GM08714 (cell line): ENCODE results near the gene RASGRF2.
"Not testable (repeated sequence)": the region's sequence is repeated elsewhere in the genome, so short reads cannot be mapped to it uniquely, and the experiment has no call there.

ENCODE experiments used
- H3K4me3 ChIP-seq: fragments of 200-500 bp; sonication (Bioruptor generic); 2 replicates; pipeline ENCODE4 v1.5.1; 2014; ENCODE audit warnings: mild to moderate bottlenecking, low read length, inconsistent platforms
- ZNF274 ChIP-seq: IDR thresholded peaks from 2 replicates; pipeline ENCODE4 v1.6.1; 2012; ENCODE audit warnings: mild to moderate bottlenecking, low read depth, low read length

The RASGRF2 gene

DNA sequence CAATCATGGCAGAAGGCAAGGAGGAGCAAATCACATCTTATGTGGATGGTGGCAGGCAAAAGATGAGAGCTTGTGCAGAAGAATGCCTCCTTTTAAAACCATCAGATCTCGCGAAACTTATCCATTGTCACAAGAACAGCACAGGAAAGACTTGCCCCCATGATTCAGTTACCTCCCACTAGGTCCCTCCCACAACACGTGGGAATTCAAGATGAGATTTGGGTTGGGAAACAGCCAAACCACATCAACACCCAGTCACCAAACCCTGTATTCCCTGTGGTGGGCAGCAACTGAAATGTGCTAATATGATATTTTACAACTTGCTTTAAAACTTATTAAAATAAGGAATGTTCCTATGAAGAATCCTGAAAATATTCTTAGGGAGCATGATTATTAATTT is 54.2 kb downstream of the RASGRF2 start:
- TF ChIP-seq ZNF274 = no peak
- H3K4me3 ChIP-seq = no peak overlapping the region

DNA sequence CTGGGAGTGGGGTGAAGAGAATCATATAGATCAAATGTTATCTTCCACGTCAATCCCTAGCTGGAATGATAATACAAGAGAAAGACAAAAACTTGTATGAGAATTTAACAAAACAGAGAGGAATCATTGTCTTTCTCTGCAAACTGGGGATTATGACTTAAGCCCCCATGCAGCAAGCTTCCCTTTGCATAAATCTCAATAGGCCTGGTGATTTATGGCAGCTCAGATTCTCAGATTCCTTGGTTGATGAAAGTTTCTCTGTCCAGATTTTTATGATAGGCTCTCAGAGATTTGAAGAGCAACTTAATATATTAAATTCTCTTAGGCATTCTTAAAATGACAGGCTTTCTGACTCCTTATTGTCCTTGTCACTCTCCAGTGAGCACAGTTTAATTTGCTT is 56.0 kb downstream of the RASGRF2 start:
- no peak overlapping the region for H3K4me3 ChIP-seq
- no peak for TF ChIP-seq ZNF274

DNA sequence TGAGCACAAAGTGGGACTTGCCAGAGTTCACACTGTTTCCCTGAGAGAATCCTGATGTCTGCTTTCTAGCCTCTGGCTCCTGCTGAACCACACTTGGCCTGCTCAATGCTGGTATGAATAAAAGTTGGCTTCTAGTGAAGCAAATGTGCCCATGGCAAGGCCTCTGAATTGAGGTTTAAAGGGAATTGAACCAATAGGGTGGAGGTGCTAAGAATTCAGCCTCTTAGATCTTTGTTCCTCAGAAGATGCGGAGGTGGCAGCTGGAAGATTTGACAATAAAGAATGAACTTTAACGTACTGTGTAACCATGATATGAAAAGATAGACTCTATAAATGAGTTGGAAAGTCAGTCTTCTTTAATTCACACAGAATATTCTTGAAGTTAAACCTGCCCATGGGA is 57.2 kb downstream of the RASGRF2 start:
- no peak for TF ChIP-seq ZNF274
- no peak overlapping the region for H3K4me3 ChIP-seq

DNA sequence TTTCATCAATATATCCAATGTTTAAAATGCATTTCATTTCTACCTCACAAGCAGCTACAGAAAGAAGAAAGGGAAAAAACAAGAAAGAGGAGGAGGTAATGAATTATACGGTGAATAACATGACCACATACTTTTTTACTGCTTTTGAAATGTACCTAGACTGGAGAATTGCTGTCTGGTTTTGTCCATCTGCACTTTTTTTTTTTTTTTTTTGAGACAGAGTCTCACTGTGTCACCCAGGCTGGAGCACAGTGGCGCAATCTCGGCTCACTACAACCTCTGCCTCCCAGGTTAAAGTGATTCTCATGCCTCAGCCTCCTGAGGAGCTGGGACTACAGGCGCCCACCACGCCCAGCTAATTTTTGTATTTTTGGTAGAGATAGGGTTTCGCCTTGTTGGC is 58.4 kb downstream of the RASGRF2 start:
- not testable (repeated sequence) for H3K4me3 ChIP-seq

DNA sequence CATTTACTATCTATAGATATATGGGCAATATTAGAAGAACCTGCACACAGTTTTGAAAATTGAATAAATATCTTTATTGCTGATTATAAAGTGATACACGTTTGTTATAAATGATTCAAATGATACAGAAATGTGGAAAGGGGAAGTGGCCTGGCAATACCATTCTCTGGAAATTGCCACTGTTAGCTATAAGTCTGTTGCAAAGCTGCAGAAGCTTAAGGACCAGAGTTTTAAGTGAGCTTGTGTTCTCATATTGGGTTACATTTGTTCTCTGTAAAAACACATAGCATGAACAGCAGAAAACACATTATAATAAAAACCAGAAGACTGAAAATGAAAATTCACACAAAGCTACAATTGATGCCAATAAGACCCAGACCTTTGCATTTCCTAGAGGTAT is 59.6 kb downstream of the RASGRF2 start:
- TF ChIP-seq ZNF274 = no peak
- H3K4me3 ChIP-seq = no peak overlapping the region

DNA sequence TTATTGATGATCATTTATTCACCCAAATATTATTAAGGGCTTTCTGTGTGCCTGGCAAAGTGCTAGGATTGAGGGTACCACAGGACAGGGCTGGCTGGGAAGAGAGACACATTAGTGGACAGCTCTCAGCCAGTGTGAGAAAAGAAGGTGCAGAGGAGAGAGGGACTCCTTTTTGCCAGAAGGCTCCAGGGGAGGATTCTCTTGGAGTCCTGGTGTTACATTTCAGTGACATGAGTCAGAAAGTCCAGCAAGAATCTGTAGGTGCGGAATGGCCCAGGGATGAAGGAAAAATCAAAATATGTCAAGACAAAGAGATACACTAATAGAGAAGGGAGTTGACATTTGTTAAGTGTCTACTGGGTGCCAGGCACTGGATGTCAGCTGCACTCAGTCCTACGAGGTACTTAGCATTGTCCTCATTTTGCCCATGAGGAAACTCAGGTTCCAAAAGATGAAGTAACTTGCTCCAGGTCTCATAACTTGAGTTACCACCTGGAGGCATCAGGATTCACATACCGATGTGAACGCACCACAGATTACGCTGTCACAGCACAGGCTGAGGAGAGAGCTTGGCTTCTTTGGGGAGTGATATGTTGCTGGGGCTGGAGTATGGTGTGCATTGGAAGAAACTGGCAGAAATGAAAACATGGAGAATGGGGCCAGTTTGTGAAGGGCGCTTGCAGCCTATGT is 60.5 kb downstream of the RASGRF2 start:
- TF ChIP-seq ZNF274 = no peak
- H3K4me3 ChIP-seq = no peak overlapping the region

DNA sequence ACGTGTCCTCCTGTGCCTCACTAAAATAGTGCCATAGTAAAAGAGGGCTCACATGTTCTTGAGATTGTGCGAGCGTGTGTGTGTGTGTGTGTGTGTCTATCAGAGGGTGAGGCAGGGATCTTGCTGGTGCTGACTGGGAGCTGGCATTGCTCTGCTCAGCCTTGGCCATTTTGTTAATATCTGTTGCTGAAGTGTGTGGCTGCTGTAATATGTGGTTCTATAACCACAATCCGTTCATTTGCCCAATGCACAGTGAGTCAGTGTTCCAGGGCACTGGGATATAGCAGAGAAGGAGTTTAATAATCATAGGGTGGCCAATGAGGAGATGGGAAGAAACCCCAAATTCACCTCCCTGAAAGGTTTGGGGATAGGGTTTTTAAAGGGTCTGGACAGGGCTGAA is 61.3 kb downstream of the RASGRF2 start:
- no peak overlapping the region for H3K4me3 ChIP-seq
- TF ChIP-seq ZNF274 = no peak

DNA sequence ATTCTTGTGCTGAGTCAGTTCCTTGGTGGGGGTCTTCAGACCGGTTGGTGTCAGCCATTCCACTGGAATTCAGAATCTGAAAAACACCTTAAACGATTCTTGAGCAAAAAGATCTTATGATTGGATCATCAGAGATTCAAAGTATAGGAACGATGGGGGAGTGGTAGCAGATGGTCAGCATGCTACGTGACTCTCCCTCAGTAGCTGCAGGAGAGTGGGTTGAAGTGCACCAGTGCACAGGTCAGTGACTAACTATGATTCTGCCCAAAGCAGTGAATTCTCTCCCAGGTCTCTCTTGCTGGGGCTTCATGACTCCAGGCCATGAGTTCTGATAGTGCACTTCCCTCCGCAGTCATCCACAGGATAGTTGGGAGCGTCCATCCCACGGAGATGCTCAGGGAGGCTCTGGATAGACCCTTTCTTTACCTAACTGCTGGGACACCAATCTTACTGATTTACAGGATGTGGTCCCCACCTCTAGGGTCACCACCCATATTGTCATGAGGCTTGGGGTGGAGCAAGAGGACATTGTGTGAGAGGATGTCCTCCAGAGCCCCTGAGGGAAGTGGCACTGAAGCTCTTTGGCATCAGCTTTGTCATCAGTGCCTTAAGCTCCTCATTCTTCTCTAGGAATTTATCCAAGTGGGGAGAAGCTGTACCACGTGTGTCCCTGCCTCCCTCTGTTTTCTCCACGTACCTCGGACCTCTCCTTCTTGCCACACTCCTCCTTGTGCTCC is 62.0 kb downstream of the RASGRF2 start:
- no peak for TF ChIP-seq ZNF274
- H3K4me3 ChIP-seq = no peak overlapping the region

DNA sequence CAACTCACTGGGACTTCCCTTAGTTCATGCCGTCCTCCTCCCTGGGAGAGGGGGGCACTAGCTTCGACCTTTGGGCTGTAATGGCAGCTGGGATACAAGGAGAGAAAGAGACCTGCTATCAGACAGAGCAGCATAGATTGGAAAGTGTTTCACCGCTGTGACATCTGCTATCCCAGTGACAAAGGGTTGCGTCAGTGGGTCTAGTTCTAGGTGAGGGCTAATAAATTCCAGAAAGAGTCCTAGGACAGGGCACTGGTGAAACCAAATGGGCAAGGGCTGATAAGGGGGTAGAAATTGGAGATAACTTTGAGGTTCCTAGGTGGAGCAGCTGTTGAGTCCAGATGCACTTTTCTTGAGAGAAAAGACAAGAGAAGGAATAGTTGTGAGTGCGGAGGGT is 62.5 kb downstream of the RASGRF2 start:
- H3K4me3 ChIP-seq = no peak overlapping the region
- no peak for TF ChIP-seq ZNF274

DNA sequence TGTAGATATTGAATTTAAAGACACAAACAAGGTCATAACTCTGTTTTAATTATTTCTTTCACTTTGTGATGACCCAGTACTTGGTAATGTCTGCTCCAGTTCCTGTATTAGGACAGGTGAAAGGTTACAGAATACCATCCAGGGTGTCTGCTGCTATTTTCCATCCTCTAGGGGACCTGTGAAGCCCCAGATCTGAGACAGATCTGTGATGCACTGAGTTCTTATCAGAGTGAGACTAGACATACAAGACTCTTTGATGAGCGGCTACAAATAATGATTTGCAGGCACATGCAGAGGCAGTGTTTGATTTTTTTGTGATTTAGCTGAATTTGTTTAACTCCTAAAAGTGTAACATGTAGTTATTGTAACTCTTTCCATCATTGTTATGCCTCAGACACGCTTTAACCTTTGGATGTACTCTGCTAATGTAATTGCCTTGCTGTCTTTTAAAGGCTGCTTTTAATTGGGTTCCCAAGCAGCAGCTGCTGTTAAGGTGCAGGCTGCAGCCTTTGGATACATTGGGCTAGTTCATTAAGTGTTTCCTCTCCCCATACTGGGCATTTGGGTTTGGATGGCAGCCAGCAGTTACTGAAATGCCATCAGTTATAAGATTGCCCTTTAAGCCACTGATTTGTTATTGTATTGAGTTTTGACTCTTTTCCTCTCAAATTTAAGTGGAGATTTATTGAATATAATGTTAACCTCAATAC is 63.3 kb downstream of the RASGRF2 start:
- no peak overlapping the region for H3K4me3 ChIP-seq
- TF ChIP-seq ZNF274 = no peak

DNA sequence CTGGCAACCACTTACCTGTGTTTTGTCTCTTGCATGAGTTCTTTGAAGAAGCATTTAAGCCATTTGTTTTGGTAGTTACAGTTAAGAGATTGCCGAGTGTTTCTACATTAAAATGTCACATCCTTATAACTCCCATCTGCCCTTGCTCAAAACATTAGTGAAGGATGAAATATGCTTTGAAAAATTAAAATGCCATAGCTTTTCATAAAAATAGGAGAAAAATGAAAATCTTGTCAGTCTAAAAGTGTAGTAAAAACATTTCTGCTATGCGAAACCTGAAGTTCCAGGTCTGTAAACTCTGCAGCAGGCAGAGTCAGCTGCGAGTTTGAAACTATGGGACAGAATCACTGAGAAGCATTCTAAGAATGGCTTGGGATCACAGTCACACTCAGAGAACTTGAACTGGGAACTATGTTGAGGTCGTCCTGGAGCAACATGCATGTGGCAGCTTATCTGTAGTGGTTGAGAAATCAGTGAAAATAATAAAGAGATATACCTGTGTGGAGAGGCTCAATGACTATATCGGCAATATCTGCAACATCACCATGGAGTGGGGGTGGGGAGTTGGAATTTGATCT is 67.4 kb downstream of the RASGRF2 start:
- no peak for TF ChIP-seq ZNF274

DNA sequence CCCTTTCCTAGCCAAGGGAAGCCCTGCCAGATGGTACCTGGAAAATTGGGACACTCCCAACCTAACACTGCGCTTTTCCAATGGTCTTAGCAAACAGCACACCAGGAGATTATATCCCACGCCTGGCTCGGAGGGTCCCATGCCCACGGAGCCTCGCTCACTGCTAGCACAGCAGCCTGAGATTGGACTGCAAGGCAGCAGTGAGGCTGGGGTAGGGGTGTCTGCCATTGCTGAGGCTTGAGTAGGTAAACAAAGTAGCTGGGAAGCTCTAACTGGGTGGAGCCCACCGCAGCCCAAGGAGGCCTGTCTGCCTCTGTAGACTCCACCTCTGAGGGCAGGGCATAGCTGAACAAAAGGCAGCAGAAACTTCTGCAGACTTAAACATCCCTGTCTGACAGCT is 68.7 kb downstream of the RASGRF2 start:
- not testable (repeated sequence) for H3K4me3 ChIP-seq

More for the DNA sequence above, 67.4 kb downstream of the RASGRF2 start:
- no peak overlapping the region for H3K4me3 ChIP-seq

DNA sequence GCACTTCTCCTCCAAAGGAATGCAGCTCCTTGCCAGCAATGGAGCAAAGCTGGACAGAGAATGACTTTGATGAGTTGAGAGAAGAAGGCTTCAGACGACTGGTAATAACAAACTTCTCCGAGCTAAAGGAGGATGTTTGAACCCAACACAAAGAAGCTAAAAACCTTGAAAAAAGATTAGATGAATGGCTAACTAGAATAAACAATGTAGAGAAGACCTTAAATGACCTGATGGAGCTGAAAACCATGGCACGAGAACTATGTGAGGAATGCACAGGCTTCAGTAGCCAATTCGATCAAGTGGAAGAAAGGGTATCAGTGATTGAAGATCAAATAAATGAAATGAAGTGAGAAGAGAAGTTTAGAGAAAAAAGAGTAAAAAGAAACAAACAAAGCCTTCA is 69.6 kb downstream of the RASGRF2 start:
- H3K4me3 ChIP-seq = not testable (repeated sequence)

DNA sequence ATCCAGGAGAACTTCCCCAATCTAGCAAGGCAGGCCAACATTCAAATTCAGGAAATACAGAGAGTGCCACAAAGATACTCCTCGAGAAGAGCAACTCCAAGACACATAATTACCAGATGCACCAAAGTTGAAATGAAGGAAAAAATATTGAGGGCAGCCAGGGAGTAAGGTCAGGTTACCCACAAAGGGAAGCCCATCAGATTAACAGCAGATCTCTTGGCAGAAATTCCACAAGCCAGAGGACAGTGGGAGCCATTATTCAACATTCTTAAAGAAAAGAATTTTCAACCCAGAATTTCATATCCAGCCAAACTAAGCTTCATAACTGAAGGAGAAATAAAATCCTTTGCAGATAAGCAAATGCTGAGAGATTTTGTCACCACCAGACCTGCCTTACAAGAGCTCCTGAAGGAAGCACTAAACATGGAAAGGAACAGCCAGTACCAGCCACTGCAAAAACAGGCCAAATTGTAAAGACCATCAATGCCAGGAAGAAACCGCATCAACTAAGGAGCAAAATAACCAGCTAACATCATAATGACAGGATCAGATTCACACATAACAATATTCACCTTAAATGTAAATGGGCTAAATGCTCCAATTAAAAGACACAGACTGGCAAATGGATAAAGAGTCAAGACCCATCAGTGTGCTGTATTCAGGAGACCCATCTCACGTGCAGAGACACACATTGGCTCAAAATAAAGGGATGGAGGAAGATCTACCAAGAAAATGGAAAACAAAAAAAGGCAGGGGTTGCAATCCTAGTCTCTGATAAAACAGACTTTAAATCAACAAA is 70.3 kb downstream of the RASGRF2 start:
- H3K4me3 ChIP-seq = not testable (repeated sequence)

DNA sequence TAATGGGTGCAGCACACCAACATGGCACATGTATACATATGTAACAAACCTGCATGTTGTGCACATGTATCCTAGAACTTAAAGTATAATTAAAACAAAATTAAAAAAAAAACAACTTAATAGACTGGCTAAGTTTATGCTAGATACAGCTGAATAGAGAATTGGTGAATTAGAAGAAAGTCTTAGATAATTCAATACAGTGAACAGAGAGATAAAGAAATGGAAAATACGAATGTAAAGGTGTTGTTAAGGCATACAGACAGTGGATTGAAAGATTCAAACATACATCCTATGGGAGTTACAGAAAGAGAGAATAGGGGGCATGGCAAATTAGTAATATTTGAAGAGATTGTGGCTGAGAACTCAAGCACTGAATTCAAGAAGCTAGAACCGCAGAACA is 75.4 kb downstream of the RASGRF2 start:
- TF ChIP-seq ZNF274 = no peak
- H3K4me3 ChIP-seq = no peak overlapping the region
